Measurements from ENCODE around the gene RGS5. TPM values are rescaled to one million over a fixed set of nuclear protein-coding genes. Genes with fewer than 3 reads are reported as not detected.

The RGS5 gene
- total and polyA plus RNA-seq, 8 donors, result 29.4 to 314 (median 127) TPM

DNA sequence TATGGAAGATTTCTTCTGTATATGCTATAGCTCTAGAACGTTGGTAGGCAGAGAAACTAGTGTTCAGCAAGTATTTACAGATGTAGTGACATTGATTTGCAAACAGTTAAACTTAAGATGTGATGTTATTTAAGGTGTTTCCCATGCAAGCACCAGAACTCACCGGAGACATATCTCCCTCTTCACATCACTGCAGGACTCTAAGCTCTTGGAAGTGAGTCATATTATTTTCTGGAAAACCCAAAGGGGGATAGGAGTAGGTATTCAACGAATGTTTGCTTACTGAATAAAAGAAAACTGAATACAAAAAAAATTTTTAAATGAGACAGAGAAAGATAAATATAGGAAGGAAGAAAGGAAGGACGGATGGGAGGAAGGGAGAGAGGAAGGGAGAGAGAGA, 108.5 kb downstream of the RGS5 start:
- TF ChIP-seq POLR2A (IDR thresholded peaks at IDR 0.05) (no peak), POLR2AphosphoS5 (IDR thresholded peaks at IDR 0.05) (no peak), EP300 (IDR thresholded peaks at IDR 0.05) (no peak)
- TF ChIP-seq, protein P1, sequence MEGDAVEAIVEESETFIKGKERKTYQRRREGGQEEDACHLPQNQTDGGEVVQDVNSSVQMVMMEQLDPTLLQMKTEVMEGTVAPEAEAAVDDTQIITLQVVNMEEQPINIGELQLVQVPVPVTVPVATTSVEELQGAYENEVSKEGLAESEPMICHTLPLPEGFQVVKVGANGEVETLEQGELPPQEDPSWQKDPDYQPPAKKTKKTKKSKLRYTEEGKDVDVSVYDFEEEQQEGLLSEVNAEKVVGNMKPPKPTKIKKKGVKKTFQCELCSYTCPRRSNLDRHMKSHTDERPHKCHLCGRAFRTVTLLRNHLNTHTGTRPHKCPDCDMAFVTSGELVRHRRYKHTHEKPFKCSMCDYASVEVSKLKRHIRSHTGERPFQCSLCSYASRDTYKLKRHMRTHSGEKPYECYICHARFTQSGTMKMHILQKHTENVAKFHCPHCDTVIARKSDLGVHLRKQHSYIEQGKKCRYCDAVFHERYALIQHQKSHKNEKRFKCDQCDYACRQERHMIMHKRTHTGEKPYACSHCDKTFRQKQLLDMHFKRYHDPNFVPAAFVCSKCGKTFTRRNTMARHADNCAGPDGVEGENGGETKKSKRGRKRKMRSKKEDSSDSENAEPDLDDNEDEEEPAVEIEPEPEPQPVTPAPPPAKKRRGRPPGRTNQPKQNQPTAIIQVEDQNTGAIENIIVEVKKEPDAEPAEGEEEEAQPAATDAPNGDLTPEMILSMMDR (IDR thresholded peaks at IDR 0.05), result no peak
- Histone ChIP-seq H3K27ac (no peak overlapping the region), H3K9me3 (no peaks in the 10 kb centered on the region), H3K4me3 (no peak overlapping the region), H3K4me1 (no peaks in the 10 kb centered on the region), H3K27me3 (no peaks in the 10 kb centered on the region), H3K36me3 (no peaks in the 10 kb centered on the region)
- 47 to 56% (median 50%) methylated on average over 4 of the region's 4 CpGs for WGBS, 5 donors
- DNase-seq, result no peak
- intact Hi-C loops (cut with DNase I; ENCODE audit: low total_unique reads), result no loop called here

DNA sequence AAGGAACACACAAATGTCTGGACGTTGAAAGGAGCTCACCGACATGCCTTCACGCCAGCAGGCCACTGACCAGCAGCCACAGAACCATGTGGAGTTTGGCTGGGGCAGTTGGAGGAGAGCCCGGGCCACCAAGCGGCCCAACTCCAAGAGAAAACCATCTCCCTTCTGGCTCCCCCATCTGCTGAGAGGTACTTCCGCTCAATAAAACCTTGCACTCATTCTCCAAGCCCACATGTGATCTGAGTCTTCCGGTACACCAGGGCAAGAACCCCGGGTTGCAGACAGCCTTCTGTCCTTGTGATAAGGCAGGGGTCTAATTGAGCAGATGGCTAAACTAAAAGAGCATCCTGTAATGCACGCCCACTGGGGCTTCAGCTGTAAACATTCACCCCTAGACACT, 109.1 kb downstream of the RGS5 start:
- intact Hi-C loops (cut with DNase I; ENCODE audit: low total_unique reads), result no loop called here
- no peak overlapping the region for H3K27ac ChIP-seq
- no peak for DNase-seq
- no peaks in the 10 kb centered on the region for H3K4me1 ChIP-seq
- no peaks in the 10 kb centered on the region for H3K9me3 ChIP-seq
- H3K36me3 ChIP-seq, result no peaks in the 10 kb centered on the region
- H3K4me3 ChIP-seq, result no peak overlapping the region
- no peak for TF ChIP-seq EP300 (IDR thresholded peaks at IDR 0.05)
- TF ChIP-seq, protein P1 (IDR thresholded peaks at IDR 0.05), result no peak
- WGBS, 5 donors, result 90 to 91% (median 90%) methylated on average over 8 to 9 of the region's 9 CpGs
- no peaks in the 10 kb centered on the region for H3K27me3 ChIP-seq

DNA sequence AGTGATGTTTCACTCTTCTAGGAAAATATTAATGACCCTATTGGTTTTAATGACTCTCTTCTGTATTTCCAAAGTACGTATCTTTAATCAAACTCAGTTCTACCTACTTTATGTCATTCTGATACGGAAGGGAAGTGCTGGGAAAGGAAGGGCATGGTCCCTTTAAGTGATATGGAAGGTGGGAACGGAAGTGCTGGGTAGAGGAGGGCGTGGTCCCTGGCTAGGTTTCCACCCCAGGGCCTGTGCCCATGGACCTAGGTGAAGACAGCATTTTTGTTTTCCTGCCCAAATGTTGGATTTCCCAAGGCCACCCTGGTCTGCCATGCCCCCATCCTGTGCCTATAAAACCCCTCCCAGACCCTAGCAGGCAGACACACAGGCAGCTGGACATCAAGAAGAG, 109.5 kb downstream of the RGS5 start:
- no peak overlapping the region for H3K4me3 ChIP-seq
- H3K36me3 ChIP-seq, result no peaks in the 10 kb centered on the region
- intact Hi-C loops (cut with DNase I; ENCODE audit: low total_unique reads), result no loop called here
- no peak for TF ChIP-seq POLR2AphosphoS5 (IDR thresholded peaks at IDR 0.05)
- TF ChIP-seq, protein P1 (IDR thresholded peaks at IDR 0.05), result no peak
- no peak for TF ChIP-seq POLR2A (IDR thresholded peaks at IDR 0.05)
- no peak for TF ChIP-seq EP300 (IDR thresholded peaks at IDR 0.05)
- H3K4me1 ChIP-seq, result no peaks in the 10 kb centered on the region
- no peaks in the 10 kb centered on the region for H3K27me3 ChIP-seq
- no peaks in the 10 kb centered on the region for H3K9me3 ChIP-seq
- H3K27ac ChIP-seq, result no peak overlapping the region
- no peak for DNase-seq
- WGBS, 5 donors, result 57 to 69% (median 64%) methylated on average over 4 of the region's 4 CpGs

Other genes with a start within 250 kb of the RGS5 start
- gene RGS4, start 133.6 kb downstream of the RGS5 start, total RNA-seq, result 10 to 100 TPM in 2 of 5 donors, 1 to 10 TPM in 1, not detected in 2; 2.0 to 60.7 (median 24.6) TPM
- 1 to 10 TPM; 1.8 to 7.5 (median 4.1) TPM for gene RGS4, start 133.6 kb downstream of the RGS5 start, polyA plus RNA-seq
- 10 to 100 TPM in 2 of 5 donors, 1 to 10 TPM in 2, not detected in 1; 3.9 to 23.7 (median 7.7) TPM for gene NUF2, start 119.0 kb upstream of the RGS5 start, total RNA-seq
- 1 to 10 TPM; 1.1 to 7.2 (median 3.1) TPM for gene NUF2, start 119.0 kb upstream of the RGS5 start, polyA plus RNA-seq